ENCODE measurements around the gene AHDC1.

DNA sequence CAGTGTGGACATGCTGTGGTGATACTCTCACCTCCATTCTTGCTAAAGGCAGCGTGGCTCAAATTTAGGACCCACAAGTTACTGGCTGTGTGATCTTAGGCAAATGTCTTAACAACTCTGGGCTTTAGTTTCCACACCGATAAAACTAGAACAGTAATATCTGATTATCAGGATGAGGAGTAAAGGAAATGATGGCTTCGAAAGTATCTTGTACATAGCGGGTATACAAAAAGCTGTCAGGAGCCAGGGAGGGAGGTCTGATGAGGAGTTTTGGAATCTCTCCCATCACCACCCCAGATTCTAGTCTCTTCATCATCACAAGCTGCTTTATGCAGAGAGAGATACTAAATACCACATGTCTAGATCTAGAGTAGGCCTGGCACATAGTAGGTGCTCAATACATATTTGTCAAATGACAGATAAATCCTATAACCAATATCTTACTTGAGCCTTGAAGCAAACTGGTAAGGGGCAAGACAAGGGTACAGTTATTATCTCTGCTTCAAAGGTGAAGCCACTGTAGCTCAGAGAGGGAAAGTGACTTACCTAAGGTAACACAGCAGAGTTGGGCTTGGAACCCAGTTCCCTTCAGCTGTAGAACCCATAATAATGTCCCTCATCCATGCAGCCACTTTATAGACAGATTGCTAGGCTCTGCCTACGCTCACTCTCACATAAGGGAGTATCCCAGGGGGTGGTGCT lies 40.6 kb upstream of the AHDC1 start:
- TF ChIP-seq, protein P1, sequence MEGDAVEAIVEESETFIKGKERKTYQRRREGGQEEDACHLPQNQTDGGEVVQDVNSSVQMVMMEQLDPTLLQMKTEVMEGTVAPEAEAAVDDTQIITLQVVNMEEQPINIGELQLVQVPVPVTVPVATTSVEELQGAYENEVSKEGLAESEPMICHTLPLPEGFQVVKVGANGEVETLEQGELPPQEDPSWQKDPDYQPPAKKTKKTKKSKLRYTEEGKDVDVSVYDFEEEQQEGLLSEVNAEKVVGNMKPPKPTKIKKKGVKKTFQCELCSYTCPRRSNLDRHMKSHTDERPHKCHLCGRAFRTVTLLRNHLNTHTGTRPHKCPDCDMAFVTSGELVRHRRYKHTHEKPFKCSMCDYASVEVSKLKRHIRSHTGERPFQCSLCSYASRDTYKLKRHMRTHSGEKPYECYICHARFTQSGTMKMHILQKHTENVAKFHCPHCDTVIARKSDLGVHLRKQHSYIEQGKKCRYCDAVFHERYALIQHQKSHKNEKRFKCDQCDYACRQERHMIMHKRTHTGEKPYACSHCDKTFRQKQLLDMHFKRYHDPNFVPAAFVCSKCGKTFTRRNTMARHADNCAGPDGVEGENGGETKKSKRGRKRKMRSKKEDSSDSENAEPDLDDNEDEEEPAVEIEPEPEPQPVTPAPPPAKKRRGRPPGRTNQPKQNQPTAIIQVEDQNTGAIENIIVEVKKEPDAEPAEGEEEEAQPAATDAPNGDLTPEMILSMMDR (IDR thresholded peaks at IDR 0.05), result no peak
- no peak for TF ChIP-seq RAD21 (conservative IDR thresholded peaks at IDR 0.05 in 1 of 2, IDR thresholded peaks at IDR 0.05 in 1 of 2)
- no peak for TF ChIP-seq POLR2A (IDR thresholded peaks at IDR 0.05; ENCODE audit: low read length)
- TF ChIP-seq, protein P2, sequence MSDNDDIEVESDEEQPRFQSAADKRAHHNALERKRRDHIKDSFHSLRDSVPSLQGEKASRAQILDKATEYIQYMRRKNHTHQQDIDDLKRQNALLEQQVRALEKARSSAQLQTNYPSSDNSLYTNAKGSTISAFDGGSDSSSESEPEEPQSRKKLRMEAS (IDR thresholded peaks at IDR 0.05), result no peak
- no peak for TF ChIP-seq HEYL (CRISPR knock-in tag; IDR thresholded peaks at IDR 0.05)
- no peak for TF ChIP-seq HDAC2 (IDR thresholded peaks at IDR 0.05)
- TF ChIP-seq BHLHE40 (IDR thresholded peaks at IDR 0.05; ENCODE audit: low read depth, low read length), result no peak
- no peak for TF ChIP-seq RFX5 (IDR thresholded peaks at IDR 0.05)
- no peak for TF ChIP-seq KDM5A (IDR thresholded peaks at IDR 0.05)

All from A549 (cell line).